ENCODE results near the gene AFG3L2. TPM values are rescaled to one million over a fixed set of nuclear protein-coding genes. Genes with fewer than 3 reads are reported as not detected.

The AFG3L2 gene
- total RNA-seq, 1 experiment from 2014 or later: 55.1 TPM

DNA sequence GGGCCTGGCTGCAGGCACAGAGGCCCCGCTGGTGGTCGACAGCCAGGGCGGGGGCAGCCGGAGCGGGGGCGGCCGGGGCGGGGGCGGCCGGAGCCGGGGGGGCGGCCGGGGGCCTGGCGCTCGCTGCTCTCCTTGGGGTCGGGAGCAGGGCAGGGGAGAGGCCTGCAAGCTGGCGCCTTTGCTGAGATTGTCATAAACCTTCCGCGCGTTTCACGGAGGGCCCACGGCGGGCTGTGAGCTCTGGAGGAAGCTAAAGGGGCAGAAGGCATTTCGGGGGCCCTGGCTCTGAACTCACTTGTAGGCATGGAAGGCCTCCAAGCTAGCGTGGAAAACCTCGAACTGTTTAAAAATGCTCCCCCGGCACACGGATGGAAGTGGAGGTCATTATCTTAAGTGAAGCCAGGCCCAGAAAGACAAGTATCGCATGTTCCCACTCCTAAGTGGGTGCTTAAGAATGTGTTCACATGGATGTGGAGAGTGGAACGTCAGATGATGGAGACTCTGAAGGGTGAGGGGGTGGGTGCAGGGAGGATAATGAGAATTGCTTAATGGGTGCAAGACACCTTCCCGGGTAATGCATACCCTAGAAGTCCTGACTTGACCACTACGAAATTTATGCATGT, 31.3 kb upstream of the AFG3L2 start:
- peaks cover 10% of the 10 kb centered on the region for H3K4me1 Mint-ChIP-seq (ENCODE audit: low read depth, unreplicated experiment)
- CTCF ChIA-PET: interaction anchor here (1.0 to 1.2 kb wide), 3 partner anchors 11 to 31 kb away, joined by 3 to 7 read pairs (median 4); partner anchors contain the start of gene AFG3L2
- BruUV-seq (replicated peaks): no TSS peak
- H3K27me3 Mint-ChIP-seq (ENCODE audit: unreplicated experiment): peaks cover 23% of the 10 kb centered on the region
- TF ChIP-seq, protein P1, sequence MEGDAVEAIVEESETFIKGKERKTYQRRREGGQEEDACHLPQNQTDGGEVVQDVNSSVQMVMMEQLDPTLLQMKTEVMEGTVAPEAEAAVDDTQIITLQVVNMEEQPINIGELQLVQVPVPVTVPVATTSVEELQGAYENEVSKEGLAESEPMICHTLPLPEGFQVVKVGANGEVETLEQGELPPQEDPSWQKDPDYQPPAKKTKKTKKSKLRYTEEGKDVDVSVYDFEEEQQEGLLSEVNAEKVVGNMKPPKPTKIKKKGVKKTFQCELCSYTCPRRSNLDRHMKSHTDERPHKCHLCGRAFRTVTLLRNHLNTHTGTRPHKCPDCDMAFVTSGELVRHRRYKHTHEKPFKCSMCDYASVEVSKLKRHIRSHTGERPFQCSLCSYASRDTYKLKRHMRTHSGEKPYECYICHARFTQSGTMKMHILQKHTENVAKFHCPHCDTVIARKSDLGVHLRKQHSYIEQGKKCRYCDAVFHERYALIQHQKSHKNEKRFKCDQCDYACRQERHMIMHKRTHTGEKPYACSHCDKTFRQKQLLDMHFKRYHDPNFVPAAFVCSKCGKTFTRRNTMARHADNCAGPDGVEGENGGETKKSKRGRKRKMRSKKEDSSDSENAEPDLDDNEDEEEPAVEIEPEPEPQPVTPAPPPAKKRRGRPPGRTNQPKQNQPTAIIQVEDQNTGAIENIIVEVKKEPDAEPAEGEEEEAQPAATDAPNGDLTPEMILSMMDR (IDR thresholded peaks at IDR 0.05; ENCODE audit: unreplicated experiment): no peak
- no peaks in the 10 kb centered on the region for H3K9me3 Mint-ChIP-seq (ENCODE audit: low read depth, unreplicated experiment)
- H3K4me3 Mint-ChIP-seq (ENCODE audit: low read depth, unreplicated experiment): peak overlapping the region; percentile 81
- H3K27ac Mint-ChIP-seq (ENCODE audit: unreplicated experiment): no peak overlapping the region
- peaks cover 24% of the 10 kb centered on the region for H3K36me3 Mint-ChIP-seq (ENCODE audit: insufficient read depth, unreplicated experiment)
- no peak for DNase-seq
- intact Hi-C loops (cut with micrococcal nuclease; ENCODE audit: unreplicated experiment): no loop called here

DNA sequence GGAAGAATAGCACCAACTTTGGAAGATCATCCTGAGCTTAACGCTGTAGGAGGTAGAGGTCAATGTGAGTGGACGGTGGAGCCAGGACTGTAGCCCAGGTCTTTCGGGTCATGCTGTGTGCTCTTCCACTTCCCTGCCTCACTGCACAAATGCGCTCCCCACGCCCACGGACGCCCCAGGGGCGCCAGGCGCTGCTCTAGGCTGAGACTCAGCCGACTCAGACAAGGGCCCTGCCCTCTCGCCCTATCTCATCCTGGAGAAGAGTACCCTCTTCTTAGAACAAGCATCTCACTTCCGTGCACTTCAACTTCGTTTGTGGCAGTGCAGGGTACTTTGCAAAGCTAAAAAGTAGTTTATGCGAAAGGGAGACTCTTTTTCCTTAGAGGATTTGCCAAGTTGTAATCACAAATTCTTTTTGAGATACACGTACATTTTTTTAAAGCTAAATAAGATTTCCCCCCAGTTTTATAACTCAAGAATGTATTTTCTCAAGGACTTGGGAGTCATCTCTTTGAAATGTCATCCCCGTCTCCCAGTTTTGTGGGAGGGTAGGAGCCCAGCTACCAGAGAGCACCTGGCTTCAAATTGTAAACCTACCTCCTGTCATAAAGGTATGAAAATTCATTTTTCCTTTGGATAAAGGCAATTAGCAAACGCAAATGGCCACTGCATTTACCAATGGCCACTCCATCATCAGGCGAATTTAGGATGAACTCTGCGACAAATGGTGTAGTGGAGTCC, 29.5 kb upstream of the AFG3L2 start:
- Mint-ChIP-seq H3K27me3 (ENCODE audit: unreplicated experiment) (peaks cover 23% of the 10 kb centered on the region), H3K4me3 (ENCODE audit: low read depth, unreplicated experiment) (peak overlapping the region; percentile 81), H3K27ac (ENCODE audit: unreplicated experiment) (no peak overlapping the region), H3K36me3 (ENCODE audit: insufficient read depth, unreplicated experiment) (peaks cover 19% of the 10 kb centered on the region), H3K9me3 (ENCODE audit: low read depth, unreplicated experiment) (no peaks in the 10 kb centered on the region), H3K4me1 (ENCODE audit: low read depth, unreplicated experiment) (peaks cover 22% of the 10 kb centered on the region)
- no TSS peak for BruUV-seq (replicated peaks)
- CTCF ChIA-PET: interaction anchor here (0.8 kb wide), 1 partner anchor 13 kb away, joined by 3 read pairs; no protein-coding TSS in a partner anchor
- no peak for DNase-seq
- intact Hi-C loops (cut with micrococcal nuclease; ENCODE audit: unreplicated experiment): no loop called here
- TF ChIP-seq, protein P1 (IDR thresholded peaks at IDR 0.05; ENCODE audit: unreplicated experiment): no peak

DNA sequence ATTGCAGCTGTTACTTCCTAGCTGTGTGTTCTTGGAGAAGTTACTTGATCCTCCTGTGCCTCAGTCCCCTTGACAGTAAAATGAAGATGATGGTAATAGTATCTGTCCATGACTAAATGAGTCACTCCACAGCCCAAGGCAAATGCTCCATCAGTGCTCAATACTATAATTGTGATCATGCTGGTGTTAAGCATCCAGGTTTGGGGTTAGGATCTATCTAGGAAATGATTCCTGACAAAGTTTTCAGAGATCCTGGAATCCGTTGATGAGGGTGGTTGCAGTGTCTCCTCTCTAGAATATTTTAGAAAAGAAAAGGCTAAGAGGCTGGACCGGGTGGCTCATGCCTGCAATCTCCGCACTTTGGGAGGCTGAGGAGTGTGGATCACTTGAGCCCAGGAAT, 28.0 kb upstream of the AFG3L2 start:
- Mint-ChIP-seq H3K27ac (ENCODE audit: unreplicated experiment) (no peak overlapping the region), H3K27me3 (ENCODE audit: unreplicated experiment) (peaks cover 23% of the 10 kb centered on the region), H3K36me3 (ENCODE audit: insufficient read depth, unreplicated experiment) (peaks cover 19% of the 10 kb centered on the region), H3K4me1 (ENCODE audit: low read depth, unreplicated experiment) (peaks cover 22% of the 10 kb centered on the region), H3K4me3 (ENCODE audit: low read depth, unreplicated experiment) (no peak overlapping the region), H3K9me3 (ENCODE audit: low read depth, unreplicated experiment) (no peaks in the 10 kb centered on the region)
- BruUV-seq (replicated peaks): no TSS peak
- TF ChIP-seq, protein P1 (IDR thresholded peaks at IDR 0.05; ENCODE audit: unreplicated experiment): no peak
- DNase-seq: no peak
- intact Hi-C loops (cut with micrococcal nuclease; ENCODE audit: unreplicated experiment): no loop called here
- CTCF ChIA-PET: no interaction called here

DNA sequence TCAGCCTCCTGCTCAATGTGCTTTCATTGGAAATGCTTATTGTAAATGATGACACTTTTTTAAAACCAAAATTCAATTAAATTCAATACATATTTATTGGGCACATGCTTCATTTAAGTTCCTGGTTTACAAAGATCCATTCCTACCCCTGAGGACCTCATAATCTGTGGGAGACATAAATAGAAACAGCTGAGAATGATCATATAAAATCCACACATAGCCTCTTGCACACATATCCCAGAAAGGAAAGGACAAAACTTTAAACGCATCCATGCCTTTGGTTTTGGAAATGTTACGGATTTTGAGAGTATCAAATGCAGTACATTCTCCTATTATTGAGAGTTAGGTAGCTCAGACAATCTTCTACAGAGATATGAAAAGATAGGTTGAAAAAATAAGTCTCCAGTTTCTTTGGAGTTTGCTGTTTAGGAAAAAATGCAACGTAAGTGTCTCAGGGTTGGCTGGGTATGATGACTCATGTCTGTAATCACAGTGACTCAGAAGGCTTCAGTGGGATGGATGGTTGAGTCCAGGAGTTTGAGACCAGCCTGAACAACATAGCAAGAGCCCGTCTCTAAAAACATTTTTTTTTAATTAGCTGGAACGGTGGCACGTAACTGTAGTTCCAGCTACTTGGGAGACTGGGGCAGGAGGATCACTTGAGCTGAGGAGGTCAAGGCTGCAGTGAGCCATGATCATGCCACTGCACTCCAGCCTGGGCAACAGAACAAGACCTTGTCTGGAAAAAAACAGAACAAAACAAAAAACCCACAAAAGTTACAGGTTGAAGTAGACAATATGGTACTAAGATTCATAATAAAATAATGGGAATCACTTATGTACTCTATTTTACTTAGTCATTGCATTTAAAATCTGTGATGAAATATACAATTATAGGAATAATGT, 26.8 kb upstream of the AFG3L2 start:
- TF ChIP-seq, protein P1 (IDR thresholded peaks at IDR 0.05; ENCODE audit: unreplicated experiment): no peak
- peaks cover 23% of the 10 kb centered on the region for H3K27me3 Mint-ChIP-seq (ENCODE audit: unreplicated experiment)
- intact Hi-C loops (cut with micrococcal nuclease; ENCODE audit: unreplicated experiment): no loop called here
- no peaks in the 10 kb centered on the region for H3K9me3 Mint-ChIP-seq (ENCODE audit: low read depth, unreplicated experiment)
- peak; percentile 24 for DNase-seq
- H3K36me3 Mint-ChIP-seq (ENCODE audit: insufficient read depth, unreplicated experiment): peaks cover 19% of the 10 kb centered on the region
- no peak overlapping the region for H3K4me3 Mint-ChIP-seq (ENCODE audit: low read depth, unreplicated experiment)
- CTCF ChIA-PET: interaction anchor here (1.3 to 1.9 kb wide), 2 partner anchors 9 to 14 kb away, joined by 3 to 5 read pairs; no protein-coding TSS in a partner anchor
- H3K4me1 Mint-ChIP-seq (ENCODE audit: low read depth, unreplicated experiment): peaks cover 22% of the 10 kb centered on the region
- no TSS peak for BruUV-seq (replicated peaks)
- H3K27ac Mint-ChIP-seq (ENCODE audit: unreplicated experiment): peak overlapping the region; percentile 75

All from Calu3 (cell line).